B cell (primary cell): Measurements from ENCODE around the gene SPCS3.

ENCODE experiments used
- EZH2 ChIP-seq: IDR thresholded peaks from 2 replicates; pipeline ENCODE4 v1.6.1; 2012; ENCODE audit warnings: borderline replicate concordance, low read depth, mild to moderate bottlenecking, moderate library complexity, low read length; ENCODE audit not compliant: insufficient read depth, poor library complexity, severe bottlenecking
- TF ChIP-seq, protein P1 (sequence below): fragments of 200-600 bp; IDR thresholded peaks from one replicate; pipeline ENCODE4 v1.8.0; 2022; ENCODE audit warnings: antibody characterized with exemption, mild to moderate bottlenecking

DNA sequence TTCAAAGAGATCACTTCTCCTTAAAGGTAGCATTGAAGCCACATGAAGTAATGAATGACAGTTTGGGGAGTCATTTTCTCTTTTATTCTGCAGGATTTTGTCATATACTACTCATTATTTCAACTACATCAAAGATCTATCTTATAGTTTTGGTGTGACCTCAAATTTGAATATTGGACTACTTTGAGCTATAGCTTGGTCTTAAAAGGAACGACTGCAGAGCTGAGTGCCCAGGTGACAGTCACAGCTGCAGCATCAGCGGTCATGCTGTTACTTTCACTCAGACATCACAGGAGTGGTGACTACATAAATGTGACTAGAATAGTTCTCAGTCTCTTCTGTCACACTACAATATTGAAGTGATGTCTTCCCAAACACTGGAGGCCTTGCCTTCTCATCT lies 10.7 kb upstream of the SPCS3 start:
- no peak for TF ChIP-seq EZH2
- TF ChIP-seq, protein P1, sequence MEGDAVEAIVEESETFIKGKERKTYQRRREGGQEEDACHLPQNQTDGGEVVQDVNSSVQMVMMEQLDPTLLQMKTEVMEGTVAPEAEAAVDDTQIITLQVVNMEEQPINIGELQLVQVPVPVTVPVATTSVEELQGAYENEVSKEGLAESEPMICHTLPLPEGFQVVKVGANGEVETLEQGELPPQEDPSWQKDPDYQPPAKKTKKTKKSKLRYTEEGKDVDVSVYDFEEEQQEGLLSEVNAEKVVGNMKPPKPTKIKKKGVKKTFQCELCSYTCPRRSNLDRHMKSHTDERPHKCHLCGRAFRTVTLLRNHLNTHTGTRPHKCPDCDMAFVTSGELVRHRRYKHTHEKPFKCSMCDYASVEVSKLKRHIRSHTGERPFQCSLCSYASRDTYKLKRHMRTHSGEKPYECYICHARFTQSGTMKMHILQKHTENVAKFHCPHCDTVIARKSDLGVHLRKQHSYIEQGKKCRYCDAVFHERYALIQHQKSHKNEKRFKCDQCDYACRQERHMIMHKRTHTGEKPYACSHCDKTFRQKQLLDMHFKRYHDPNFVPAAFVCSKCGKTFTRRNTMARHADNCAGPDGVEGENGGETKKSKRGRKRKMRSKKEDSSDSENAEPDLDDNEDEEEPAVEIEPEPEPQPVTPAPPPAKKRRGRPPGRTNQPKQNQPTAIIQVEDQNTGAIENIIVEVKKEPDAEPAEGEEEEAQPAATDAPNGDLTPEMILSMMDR: no peak
